Liver (tissue), 9 donors: Measurements from ENCODE around the gene GNG2. TPM values are rescaled to one million over a fixed set of nuclear protein-coding genes. Genes with fewer than 3 reads are reported as not detected.

ENCODE experiments used
- DNase-seq: peaks from one replicate; pipeline ENCODE4 v3.0.0-alpha.2; 2017; ENCODE audit warnings: low spot score
- H3K27ac ChIP-seq, 2 donors: one replicate each; pipeline ENCODE4 v1.7.0; 2013; ENCODE audit warnings: inconsistent platforms in 2 of 2, low read length in 2 of 2, control low read depth in 1 of 2, low read depth in 1 of 2, mild to moderate bottlenecking in 1 of 2
- H3K27me3 ChIP-seq, 4 donors: one replicate each; pipeline versions ENCODE4 v1.6.1 to v1.7.0; 2013; ENCODE audit warnings: low read length in 3 of 4, inconsistent platforms in 1 of 4, mild to moderate bottlenecking in 1 of 4, moderate library complexity in 1 of 4; ENCODE audit not compliant: control insufficient read depth in 4 of 4, insufficient read depth in 4 of 4
- H3K36me3 ChIP-seq, 4 donors: one replicate each; pipeline versions ENCODE4 v1.6.1 to v1.7.0; 2013; ENCODE audit warnings: low read length in 3 of 4, mild to moderate bottlenecking in 3 of 4, low read depth in 1 of 4, moderate library complexity in 1 of 4; ENCODE audit not compliant: control insufficient read depth in 4 of 4, insufficient read depth in 3 of 4
- H3K4me1 ChIP-seq, 4 donors: one replicate each; pipeline versions ENCODE4 v1.6.1 to v1.7.0; 2013; ENCODE audit warnings: low read length in 3 of 4, mild to moderate bottlenecking in 3 of 4, moderate library complexity in 1 of 4; ENCODE audit not compliant: control insufficient read depth in 4 of 4, insufficient read depth in 4 of 4
- H3K4me3 ChIP-seq, 3 donors: one replicate each; pipeline versions ENCODE4 v1.6.1 to v1.7.0; 2013; ENCODE audit warnings: low read length in 3 of 3, control low read depth in 1 of 3, low read depth in 1 of 3, mild to moderate bottlenecking in 1 of 3
- H3K9ac ChIP-seq, 2 donors: one replicate each; pipeline ENCODE4 v1.7.0; 2013; ENCODE audit warnings: low read length in 2 of 2, mild to moderate bottlenecking in 2 of 2, moderate library complexity in 2 of 2, control low read depth in 1 of 2, low read depth in 1 of 2
- H3K9me3 ChIP-seq, 4 donors: one replicate each; pipeline versions ENCODE4 v1.6.1 to v1.7.0; 2013; ENCODE audit warnings: low read length in 3 of 4; ENCODE audit not compliant: control insufficient read depth in 4 of 4
- EGR1 ChIP-seq, 2 donors: IDR thresholded peaks; 2 replicates each; pipeline ENCODE4 v1.6.1; 2016 to 2018; ENCODE audit warnings: antibody characterized with exemption in 2 of 2, low read depth in 2 of 2
- FOXA1 ChIP-seq: IDR thresholded peaks from 2 replicates; pipeline ENCODE4 v1.6.1; 2016; ENCODE audit warnings: antibody characterized with exemption
- FOXA2 ChIP-seq: IDR thresholded peaks from 2 replicates; pipeline ENCODE4 v1.6.1; 2016; ENCODE audit warnings: antibody characterized with exemption
- GABPA ChIP-seq, 2 donors: IDR thresholded peaks in 1 of 2; conservative IDR thresholded peaks in 1 of 2; 2 replicates each; pipeline ENCODE4 v1.6.1; 2016; ENCODE audit warnings: antibody characterized with exemption in 2 of 2, mild to moderate bottlenecking in 1 of 2, moderate library complexity in 1 of 2
- HNF4A ChIP-seq, 2 donors: conservative IDR thresholded peaks; 2 replicates each; pipeline ENCODE4 v1.6.1; 2016; ENCODE audit warnings: antibody characterized with exemption in 2 of 2, mild to moderate bottlenecking in 2 of 2
- HNF4G ChIP-seq: IDR thresholded peaks from 2 replicates; pipeline ENCODE4 v1.6.1; 2016; ENCODE audit warnings: antibody characterized with exemption
- JUND ChIP-seq, 2 donors: IDR thresholded peaks; 2 replicates each; pipeline ENCODE4 v1.6.1; 2016; ENCODE audit warnings: antibody characterized with exemption in 2 of 2
- MAX ChIP-seq: IDR thresholded peaks from 2 replicates; pipeline ENCODE4 v1.6.1; 2016; ENCODE audit warnings: antibody characterized with exemption
- NR2F2 ChIP-seq: IDR thresholded peaks from 2 replicates; pipeline ENCODE4 v1.6.1; 2016; ENCODE audit warnings: antibody characterized with exemption
- RAD21 ChIP-seq, 2 donors: IDR thresholded peaks; 2 replicates each; pipeline ENCODE4 v1.6.1; 2016; ENCODE audit warnings: antibody characterized with exemption in 2 of 2, mild to moderate bottlenecking in 2 of 2
- REST ChIP-seq: IDR thresholded peaks from 2 replicates; pipeline ENCODE4 v1.6.1; 2016; ENCODE audit warnings: antibody characterized with exemption, mild to moderate bottlenecking
- RXRA ChIP-seq, 2 donors: IDR thresholded peaks; 2 replicates each; pipeline ENCODE4 v1.6.1; 2017 to 2018; ENCODE audit warnings: antibody characterized with exemption in 2 of 2, mild to moderate bottlenecking in 1 of 2
- TAF1 ChIP-seq: conservative IDR thresholded peaks from 2 replicates; pipeline ENCODE4 v1.6.1; 2016; ENCODE audit warnings: antibody characterized with exemption, mild to moderate bottlenecking
- YY1 ChIP-seq: IDR thresholded peaks from 2 replicates; pipeline ENCODE4 v1.6.1; 2016; ENCODE audit warnings: antibody characterized with exemption, mild to moderate bottlenecking
- WGBS: extraction: QIAGEN DNeasy Blood & Tissue Kit; methylation state at CpG from one replicate; pipeline ENCODE4 v1.1.7; 2013; 5-methylcytosine and 5-hydroxymethylcytosine counted together
- polyA plus RNA-seq, 2 donors: library from polyadenylated mRNA; stranded (reverse) in 1 of 2; unstranded in 1 of 2; fragments of 200-250 nt in 1 of 2; fragments of >200 nt in 1 of 2; fragmentation: Nextera tagmentation in 1 of 2; extraction: Ambion mirVana in 1 of 2; gene quantifications; one replicate each; pipeline versions ENCODE4 v1.2.1 to v1.2.3, GENCODE V29; 2013 to 2015
- total RNA-seq, 2 donors: library from RNA; depleted of rRNA; stranded (reverse); fragments of >200 nt; gene quantifications; one replicate each; pipeline ENCODE4 v1.2.3, GENCODE V29; 2014
- TF ChIP-seq, protein P1 (sequence below): IDR thresholded peaks from 2 replicates; pipeline ENCODE4 v1.6.1; 2016; ENCODE audit warnings: antibody characterized with exemption
- TF ChIP-seq, protein P2 (sequence below): IDR thresholded peaks from 2 replicates; pipeline ENCODE4 v1.6.1; 2016; ENCODE audit warnings: antibody characterized with exemption
- TF ChIP-seq, protein P3 (sequence below): fragments of 150-350 bp; IDR thresholded peaks from 2 replicates; pipeline ENCODE4 v1.5.1; 2017; ENCODE audit warnings: improper control_type of control experiment, low read depth, low read length; ENCODE audit not compliant: missing input control
- donor health status: healthy.
- donor health status: healthy.
- donor health status: healthy.
- donor health status: healthy.
- donor health status: healthy.

Gene GNG2
- total and polyA plus RNA-seq, 4 donors = 3.5 to 11.2 (median 4.4) TPM

GRCh38 chr14:51901475-51902024 is 41.1 kb downstream of the GNG2 start:
- WGBS = 87% methylated on average over 5 of the region's 5 CpGs
- TF ChIP-seq, protein P1, sequence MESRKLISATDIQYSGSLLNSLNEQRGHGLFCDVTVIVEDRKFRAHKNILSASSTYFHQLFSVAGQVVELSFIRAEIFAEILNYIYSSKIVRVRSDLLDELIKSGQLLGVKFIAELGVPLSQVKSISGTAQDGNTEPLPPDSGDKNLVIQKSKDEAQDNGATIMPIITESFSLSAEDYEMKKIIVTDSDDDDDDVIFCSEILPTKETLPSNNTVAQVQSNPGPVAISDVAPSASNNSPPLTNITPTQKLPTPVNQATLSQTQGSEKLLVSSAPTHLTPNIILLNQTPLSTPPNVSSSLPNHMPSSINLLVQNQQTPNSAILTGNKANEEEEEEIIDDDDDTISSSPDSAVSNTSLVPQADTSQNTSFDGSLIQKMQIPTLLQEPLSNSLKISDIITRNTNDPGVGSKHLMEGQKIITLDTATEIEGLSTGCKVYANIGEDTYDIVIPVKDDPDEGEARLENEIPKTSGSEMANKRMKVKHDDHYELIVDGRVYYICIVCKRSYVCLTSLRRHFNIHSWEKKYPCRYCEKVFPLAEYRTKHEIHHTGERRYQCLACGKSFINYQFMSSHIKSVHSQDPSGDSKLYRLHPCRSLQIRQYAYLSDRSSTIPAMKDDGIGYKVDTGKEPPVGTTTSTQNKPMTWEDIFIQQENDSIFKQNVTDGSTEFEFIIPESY = no peak
- TF ChIP-seq HNF4G = no peak
- TF ChIP-seq, protein P2, sequence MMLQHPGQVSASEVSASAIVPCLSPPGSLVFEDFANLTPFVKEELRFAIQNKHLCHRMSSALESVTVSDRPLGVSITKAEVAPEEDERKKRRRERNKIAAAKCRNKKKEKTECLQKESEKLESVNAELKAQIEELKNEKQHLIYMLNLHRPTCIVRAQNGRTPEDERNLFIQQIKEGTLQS = no peak
- no peak for TF ChIP-seq FOXA2
- TF ChIP-seq HNF4A (conservative IDR thresholded peaks at IDR 0.05) = no peak
- no peak for TF ChIP-seq FOXA1
- no peak for TF ChIP-seq REST
- no peak for TF ChIP-seq TAF1
- no peak for TF ChIP-seq EGR1 (IDR thresholded peaks at IDR 0.05; ENCODE audit: low read depth in 2 of 2)
- no peak for TF ChIP-seq GABPA (IDR thresholded peaks at IDR 0.05 in 1 of 2, conservative IDR thresholded peaks at IDR 0.05 in 1 of 2)
- no peak for TF ChIP-seq RAD21 (IDR thresholded peaks at IDR 0.05)
- TF ChIP-seq YY1 = no peak
- TF ChIP-seq MAX = no peak
- TF ChIP-seq RXRA (IDR thresholded peaks at IDR 0.05) = no peak
- TF ChIP-seq JUND (IDR thresholded peaks at IDR 0.05) = no peak
- no peak for TF ChIP-seq NR2F2
- TF ChIP-seq, protein P3, sequence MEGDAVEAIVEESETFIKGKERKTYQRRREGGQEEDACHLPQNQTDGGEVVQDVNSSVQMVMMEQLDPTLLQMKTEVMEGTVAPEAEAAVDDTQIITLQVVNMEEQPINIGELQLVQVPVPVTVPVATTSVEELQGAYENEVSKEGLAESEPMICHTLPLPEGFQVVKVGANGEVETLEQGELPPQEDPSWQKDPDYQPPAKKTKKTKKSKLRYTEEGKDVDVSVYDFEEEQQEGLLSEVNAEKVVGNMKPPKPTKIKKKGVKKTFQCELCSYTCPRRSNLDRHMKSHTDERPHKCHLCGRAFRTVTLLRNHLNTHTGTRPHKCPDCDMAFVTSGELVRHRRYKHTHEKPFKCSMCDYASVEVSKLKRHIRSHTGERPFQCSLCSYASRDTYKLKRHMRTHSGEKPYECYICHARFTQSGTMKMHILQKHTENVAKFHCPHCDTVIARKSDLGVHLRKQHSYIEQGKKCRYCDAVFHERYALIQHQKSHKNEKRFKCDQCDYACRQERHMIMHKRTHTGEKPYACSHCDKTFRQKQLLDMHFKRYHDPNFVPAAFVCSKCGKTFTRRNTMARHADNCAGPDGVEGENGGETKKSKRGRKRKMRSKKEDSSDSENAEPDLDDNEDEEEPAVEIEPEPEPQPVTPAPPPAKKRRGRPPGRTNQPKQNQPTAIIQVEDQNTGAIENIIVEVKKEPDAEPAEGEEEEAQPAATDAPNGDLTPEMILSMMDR = no peak

More at GRCh38 chr14:51901475-51902024, 41.1 kb downstream of the GNG2 start:
- H3K36me3 ChIP-seq = no peaks in the 10 kb centered on the region
- no peak overlapping the region for H3K27ac ChIP-seq
- H3K9ac ChIP-seq = no peak overlapping the region
- H3K4me1 ChIP-seq = no peaks in the 10 kb centered on the region
- no peaks in the 10 kb centered on the region for H3K27me3 ChIP-seq
- H3K9me3 ChIP-seq = peaks cover 2 to 5% (median 4%) of the 10 kb centered on the region in 4 donors
- H3K4me3 ChIP-seq = no peak overlapping the region
- DNase-seq = no peak
